IPS-15b (cell line): ENCODE results near the gene APOB.
A peak's percentile ranks its signal among the peaks of the same experiment; 100 is the strongest.

Experiments used
- H3K27me3 ChIP-seq: one replicate; pipeline ENCODE4 v1.6.1; 2013; ENCODE audit warnings: low read length; ENCODE audit not compliant: control insufficient read depth, insufficient read depth
- H3K36me3 ChIP-seq: one replicate; pipeline ENCODE4 v1.6.1; 2013; ENCODE audit warnings: low read length; ENCODE audit not compliant: control insufficient read depth, insufficient read depth
- H3K4me1 ChIP-seq: one replicate; pipeline ENCODE4 v1.6.1; 2013; ENCODE audit warnings: mild to moderate bottlenecking, low read length; ENCODE audit not compliant: control insufficient read depth, insufficient read depth
- H3K4me3 ChIP-seq: one replicate; pipeline ENCODE4 v1.5.1; 2013; ENCODE audit warnings: low read depth, low read length
- H3K9ac ChIP-seq: one replicate; pipeline ENCODE4 v1.6.1; 2013; ENCODE audit warnings: low read depth, mild to moderate bottlenecking, low read length
- H3K9me3 ChIP-seq: one replicate; pipeline ENCODE4 v1.6.1; 2013; ENCODE audit warnings: mild to moderate bottlenecking, low read length; ENCODE audit not compliant: control insufficient read depth, insufficient read depth

APOB gene, protein sequence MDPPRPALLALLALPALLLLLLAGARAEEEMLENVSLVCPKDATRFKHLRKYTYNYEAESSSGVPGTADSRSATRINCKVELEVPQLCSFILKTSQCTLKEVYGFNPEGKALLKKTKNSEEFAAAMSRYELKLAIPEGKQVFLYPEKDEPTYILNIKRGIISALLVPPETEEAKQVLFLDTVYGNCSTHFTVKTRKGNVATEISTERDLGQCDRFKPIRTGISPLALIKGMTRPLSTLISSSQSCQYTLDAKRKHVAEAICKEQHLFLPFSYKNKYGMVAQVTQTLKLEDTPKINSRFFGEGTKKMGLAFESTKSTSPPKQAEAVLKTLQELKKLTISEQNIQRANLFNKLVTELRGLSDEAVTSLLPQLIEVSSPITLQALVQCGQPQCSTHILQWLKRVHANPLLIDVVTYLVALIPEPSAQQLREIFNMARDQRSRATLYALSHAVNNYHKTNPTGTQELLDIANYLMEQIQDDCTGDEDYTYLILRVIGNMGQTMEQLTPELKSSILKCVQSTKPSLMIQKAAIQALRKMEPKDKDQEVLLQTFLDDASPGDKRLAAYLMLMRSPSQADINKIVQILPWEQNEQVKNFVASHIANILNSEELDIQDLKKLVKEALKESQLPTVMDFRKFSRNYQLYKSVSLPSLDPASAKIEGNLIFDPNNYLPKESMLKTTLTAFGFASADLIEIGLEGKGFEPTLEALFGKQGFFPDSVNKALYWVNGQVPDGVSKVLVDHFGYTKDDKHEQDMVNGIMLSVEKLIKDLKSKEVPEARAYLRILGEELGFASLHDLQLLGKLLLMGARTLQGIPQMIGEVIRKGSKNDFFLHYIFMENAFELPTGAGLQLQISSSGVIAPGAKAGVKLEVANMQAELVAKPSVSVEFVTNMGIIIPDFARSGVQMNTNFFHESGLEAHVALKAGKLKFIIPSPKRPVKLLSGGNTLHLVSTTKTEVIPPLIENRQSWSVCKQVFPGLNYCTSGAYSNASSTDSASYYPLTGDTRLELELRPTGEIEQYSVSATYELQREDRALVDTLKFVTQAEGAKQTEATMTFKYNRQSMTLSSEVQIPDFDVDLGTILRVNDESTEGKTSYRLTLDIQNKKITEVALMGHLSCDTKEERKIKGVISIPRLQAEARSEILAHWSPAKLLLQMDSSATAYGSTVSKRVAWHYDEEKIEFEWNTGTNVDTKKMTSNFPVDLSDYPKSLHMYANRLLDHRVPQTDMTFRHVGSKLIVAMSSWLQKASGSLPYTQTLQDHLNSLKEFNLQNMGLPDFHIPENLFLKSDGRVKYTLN (N-terminal part only)

DNA sequence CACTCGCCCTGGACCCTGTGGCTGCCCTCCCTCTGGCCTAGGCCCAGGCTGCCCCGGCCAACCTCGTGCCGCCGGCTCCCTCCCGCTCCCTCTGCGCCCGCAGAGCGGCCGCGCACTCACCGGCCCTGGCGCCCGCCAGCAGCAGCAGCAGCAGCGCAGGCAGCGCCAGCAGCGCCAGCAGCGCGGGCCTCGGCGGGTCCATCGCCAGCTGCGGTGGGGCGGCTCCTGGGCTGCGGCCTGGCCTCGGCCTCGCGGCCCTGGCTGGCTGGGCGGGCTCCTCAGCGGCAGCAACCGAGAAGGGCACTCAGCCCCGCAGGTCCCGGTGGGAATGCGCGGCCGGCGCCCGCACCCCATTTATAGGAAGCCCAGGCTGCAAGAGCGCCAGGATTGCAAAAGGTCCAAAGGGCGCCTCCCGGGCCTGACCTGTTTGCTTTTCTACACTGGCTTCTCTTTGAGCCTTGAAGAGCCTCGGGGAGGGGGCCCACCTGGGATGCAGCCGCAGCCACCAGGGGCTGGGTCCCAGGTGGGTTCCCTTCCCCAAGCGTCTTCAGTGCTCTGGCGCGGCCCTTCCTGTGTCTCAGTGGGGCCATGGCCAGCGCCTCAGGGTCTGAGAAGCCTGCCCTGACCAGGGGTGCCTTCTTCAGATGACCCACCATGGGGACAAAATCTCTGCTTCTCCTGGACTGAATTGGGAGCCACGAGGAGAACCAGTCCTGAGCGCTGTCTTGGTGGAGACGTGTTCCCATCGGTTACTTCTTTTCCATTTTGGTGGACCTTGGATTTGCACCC lies at the start of gene APOB:
APOB (minus strand) TSS at position 330 of the 789 bp plus-strand sequence; CDS start at position 202, 128 bp downstream.
- Histone ChIP-seq H3K9ac (peak within 1 kb of the TSS; percentile 47), H3K4me1 (peaks cover 11% of the 10 kb centered on the region), H3K36me3 (no peaks in the 10 kb centered on the region), H3K27me3 (peaks cover 13% of the 10 kb centered on the region), H3K9me3 (no peaks in the 10 kb centered on the region), H3K4me3 (peak within 1 kb of the TSS; percentile 81)

DNA sequence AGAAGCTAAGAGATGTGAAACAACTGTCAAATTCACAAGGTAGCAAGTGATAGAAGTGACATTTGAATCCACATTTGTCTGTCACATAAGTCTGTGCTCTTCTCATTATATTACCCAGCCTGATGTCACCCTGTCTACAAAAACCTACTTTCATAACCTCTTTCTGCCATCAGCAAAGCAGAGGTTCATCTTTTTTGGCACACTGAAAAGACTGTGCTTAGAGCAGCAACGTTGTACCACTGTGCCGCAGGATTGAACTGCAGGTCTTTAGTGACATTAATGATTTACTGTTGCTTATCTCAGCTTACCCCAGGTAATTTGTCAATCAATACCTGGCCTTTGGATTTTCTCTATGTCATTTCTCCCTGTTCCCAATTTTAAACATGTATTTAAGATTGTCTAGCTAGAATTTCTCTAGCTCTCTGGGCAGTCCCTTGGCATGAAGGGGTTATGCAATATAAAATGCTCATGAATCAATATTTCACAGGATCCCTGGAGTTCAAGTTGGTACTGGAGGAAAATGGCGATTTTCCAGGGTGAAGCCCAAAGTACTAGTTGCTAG lies 48.5 kb upstream of the APOB start:
- Histone ChIP-seq H3K4me1 (peaks cover under 1% of the 10 kb centered on the region), H3K36me3 (no peaks in the 10 kb centered on the region), H3K4me3 (no peak overlapping the region), H3K27me3 (no peaks in the 10 kb centered on the region), H3K9me3 (no peaks in the 10 kb centered on the region), H3K9ac (no peak overlapping the region)

DNA sequence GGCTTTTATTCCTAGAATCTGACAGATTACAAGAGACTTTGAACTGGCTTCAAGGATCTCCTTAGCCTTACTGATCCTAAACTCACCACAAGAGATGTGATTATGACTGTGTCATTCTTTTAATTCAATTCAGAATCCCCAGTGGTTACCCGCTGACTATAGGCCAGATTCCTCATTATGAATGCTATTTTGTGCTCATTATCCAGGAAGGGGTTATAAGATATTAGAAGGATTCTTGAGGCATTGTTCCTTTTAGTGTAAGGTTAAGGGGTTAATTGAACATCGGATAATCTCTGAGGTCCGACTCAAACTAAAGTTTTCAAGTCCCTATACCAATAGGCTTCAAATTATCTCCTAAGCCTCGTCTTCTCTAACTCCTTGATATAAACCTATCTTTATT lies 40.5 kb upstream of the APOB start:
- no peak overlapping the region for H3K9ac ChIP-seq
- H3K9me3 ChIP-seq: no peaks in the 10 kb centered on the region
- no peak overlapping the region for H3K4me3 ChIP-seq
- no peaks in the 10 kb centered on the region for H3K27me3 ChIP-seq
- no peaks in the 10 kb centered on the region for H3K4me1 ChIP-seq
- H3K36me3 ChIP-seq: no peaks in the 10 kb centered on the region

DNA sequence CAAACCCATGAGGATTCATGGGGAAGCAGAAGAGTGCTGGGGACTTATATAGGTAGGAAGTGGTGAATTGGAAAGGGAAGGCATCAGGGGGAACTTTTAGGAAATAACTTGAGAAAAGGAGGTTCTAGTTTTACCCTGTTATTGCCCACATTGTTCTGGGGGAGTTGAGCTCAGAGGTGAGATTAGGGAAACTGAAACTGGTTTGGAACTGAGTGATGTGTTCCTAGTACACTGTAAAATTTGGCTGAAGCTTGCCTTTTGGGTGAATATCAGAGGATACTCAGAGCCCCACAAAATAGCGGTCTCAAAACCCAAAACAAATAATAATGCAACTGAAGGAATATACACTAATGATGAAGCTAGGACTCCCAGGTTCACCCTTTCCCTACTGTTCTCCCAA lies 39.6 kb upstream of the APOB start:
- Histone ChIP-seq H3K27me3 (no peaks in the 10 kb centered on the region), H3K36me3 (no peaks in the 10 kb centered on the region), H3K9ac (no peak overlapping the region), H3K4me1 (no peaks in the 10 kb centered on the region), H3K9me3 (no peaks in the 10 kb centered on the region), H3K4me3 (no peak overlapping the region)

DNA sequence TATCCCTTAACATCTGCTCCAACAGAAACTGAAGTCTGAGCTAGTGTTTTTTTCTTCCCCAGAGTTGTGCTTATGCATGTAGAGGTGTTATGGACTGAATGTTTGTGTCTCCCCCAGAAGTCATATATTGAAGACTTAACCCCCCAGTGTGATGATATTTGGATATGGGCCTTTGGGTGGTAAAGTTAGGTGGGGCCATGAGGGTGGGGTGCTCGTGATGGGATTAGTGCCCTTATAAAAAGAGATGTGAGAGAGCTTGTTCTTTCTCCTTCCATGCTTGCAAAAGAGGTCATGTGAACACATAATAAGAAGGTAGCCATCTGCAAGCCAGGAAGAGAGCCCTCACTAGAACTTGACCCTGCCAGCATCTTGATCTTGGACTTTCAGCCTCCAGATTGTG lies 34.4 kb upstream of the APOB start:
- Histone ChIP-seq H3K4me3 (no peak overlapping the region), H3K27me3 (no peaks in the 10 kb centered on the region), H3K9ac (no peak overlapping the region), H3K36me3 (no peaks in the 10 kb centered on the region), H3K9me3 (no peaks in the 10 kb centered on the region), H3K4me1 (no peaks in the 10 kb centered on the region)

DNA sequence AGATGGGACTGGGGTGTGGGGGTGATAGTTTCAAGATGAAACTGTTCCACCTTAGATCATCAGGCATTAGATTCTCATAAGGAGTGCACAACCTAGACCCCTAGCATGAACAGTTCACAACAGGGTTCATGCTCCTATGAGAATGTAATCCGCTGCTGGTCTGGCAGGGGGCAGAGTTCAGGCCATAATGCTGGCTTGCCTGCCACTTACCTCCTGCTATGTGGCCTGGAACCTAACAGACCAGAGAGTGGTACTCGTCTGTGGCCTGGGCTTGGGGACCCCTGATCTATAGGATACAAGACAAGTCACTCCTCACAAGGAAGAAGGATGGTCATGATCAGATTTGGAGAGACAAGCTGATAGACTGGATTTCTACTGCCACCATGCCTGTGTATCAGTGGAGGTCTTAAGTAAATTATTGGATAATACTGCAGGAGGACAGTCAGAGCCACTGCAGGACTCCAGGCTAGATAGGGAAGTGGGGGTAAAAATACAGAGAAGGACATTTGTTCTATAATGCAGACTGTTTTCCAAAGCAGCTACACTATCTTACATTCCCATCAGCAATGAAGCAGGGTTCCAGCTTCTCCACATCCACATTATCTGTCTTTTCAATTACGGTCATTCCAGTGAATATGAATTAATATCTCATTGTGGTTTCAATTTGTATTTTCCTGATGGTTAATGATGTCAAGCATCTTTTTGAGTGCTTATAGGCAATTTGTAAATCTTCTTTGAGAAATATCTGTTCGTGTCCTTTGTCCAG lies 28.8 kb upstream of the APOB start:
- Histone ChIP-seq H3K9ac (no peak overlapping the region), H3K4me3 (no peak overlapping the region), H3K9me3 (no peaks in the 10 kb centered on the region), H3K27me3 (no peaks in the 10 kb centered on the region), H3K4me1 (peaks cover 5% of the 10 kb centered on the region), H3K36me3 (no peaks in the 10 kb centered on the region)

DNA sequence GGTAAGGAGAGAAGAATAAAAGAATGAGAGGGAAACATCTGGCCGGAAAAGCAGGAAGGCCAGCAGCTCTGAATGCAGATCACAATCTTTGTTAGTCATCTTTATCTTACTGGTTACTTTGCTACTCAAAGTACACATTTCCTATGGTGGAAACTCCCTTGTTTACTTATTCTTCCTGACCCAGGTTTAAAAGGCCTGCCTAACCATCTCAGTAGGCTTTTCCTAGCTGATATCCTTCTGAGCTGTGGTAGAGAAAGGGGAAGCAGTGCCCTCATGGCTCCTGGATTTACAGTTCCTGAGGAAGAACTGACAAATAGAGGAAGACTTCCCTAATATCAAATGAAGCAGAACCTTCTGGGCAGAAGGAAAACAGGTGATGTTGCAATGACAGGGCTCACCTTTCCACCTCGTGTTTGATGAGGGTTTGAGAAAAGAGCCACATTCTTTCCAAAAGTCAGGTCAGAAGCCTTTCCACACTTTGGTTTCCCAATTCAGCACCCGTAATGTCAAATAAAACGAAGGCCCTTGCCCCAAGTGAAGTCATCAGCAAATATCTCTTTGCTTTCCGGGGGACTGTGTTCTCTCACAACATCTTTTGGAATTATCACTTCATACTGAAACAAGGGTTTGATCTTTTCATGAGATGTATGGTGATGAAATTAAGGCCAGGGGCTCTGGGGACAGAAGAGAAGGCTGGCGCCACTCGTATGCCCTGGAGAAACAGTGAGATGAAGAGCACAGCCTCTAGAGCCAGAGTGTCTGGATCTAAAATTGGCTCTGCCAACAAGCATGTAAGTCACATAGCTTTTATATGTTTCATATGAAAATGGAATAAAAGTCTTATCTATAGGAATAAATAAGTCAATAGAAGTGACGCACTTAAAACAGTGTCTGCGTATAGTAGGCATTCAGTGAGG lies 26.7 kb upstream of the APOB start:
- Histone ChIP-seq H3K9ac (no peak overlapping the region), H3K27me3 (no peaks in the 10 kb centered on the region), H3K9me3 (no peaks in the 10 kb centered on the region)

DNA sequence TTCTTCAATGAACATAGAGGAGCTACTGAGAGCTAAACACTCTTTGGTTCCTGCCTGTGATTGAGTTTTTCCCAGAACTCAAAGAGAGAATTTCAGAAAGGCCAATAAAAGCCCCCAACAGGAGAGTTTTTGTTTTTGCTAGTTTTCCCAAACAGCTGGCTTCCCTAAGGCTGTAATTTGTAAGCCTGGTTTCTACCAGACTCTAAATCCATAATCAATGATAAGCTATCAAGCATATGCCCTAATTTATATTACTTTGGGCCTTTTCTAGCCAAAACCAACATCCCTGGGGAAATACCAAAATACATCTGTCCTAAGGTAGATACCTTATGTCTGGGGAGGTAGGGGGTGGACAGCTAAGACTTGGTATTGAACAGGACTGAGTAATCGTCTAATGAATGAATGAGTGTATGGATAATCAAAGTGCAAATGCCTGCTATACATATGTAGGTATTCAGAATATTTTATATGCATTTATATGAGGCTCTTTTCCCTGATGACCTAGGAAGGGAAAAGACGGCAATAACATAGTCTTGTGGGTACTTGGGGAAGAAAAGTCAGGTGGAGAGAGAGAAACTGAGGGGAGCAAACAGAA lies 26.0 kb upstream of the APOB start:
- Histone ChIP-seq H3K9me3 (no peaks in the 10 kb centered on the region), H3K27me3 (no peaks in the 10 kb centered on the region), H3K9ac (no peak overlapping the region), H3K36me3 (no peaks in the 10 kb centered on the region), H3K4me3 (no peak overlapping the region), H3K4me1 (peaks cover 5% of the 10 kb centered on the region)

More for the DNA sequence above, 26.7 kb upstream of the APOB start:
- H3K36me3 ChIP-seq: no peaks in the 10 kb centered on the region
- H3K4me3 ChIP-seq: no peak overlapping the region
- H3K4me1 ChIP-seq: peaks cover 5% of the 10 kb centered on the region

DNA sequence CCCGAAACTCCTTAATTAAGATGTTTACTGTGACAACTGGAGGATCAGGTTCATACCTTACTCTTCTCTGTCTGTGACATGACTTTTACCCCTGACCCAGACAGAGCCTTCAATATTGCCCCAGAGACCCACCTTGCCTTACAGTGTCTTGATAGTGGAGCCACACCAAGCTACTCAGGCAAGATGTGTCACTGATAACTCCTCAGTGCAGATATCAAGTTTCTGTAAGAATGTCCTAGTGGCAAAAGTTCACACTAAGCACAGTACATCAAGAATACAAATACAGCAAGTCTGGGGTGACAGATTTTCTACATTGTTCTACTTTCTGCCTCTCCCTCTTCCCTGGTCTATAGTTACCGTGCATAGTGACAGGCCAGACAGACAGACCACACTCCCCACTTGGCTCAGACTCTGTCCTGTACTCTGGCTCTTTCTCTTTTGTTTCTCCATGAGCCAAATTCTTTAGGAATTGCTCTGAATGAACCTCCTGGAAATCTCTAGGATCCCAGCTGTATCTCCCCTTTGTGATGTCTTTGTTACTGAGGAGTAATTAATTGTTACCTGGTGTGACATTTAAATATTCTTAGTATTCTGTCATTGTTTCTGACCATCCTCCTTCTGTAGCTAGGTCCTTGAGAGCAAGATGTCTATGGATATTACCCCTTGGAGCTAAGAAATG lies 24.1 kb upstream of the APOB start:
- H3K36me3 ChIP-seq: no peaks in the 10 kb centered on the region
- H3K27me3 ChIP-seq: no peaks in the 10 kb centered on the region
- H3K4me1 ChIP-seq: peaks cover 5% of the 10 kb centered on the region
- H3K4me3 ChIP-seq: no peak overlapping the region
- no peaks in the 10 kb centered on the region for H3K9me3 ChIP-seq
- no peak overlapping the region for H3K9ac ChIP-seq
